ENCODE results near the gene GFRA1.
"Not testable (repeated sequence)": the region's sequence is repeated elsewhere in the genome, so short reads cannot be mapped to it uniquely, and the experiment has no call there.

The GFRA1 gene

DNA sequence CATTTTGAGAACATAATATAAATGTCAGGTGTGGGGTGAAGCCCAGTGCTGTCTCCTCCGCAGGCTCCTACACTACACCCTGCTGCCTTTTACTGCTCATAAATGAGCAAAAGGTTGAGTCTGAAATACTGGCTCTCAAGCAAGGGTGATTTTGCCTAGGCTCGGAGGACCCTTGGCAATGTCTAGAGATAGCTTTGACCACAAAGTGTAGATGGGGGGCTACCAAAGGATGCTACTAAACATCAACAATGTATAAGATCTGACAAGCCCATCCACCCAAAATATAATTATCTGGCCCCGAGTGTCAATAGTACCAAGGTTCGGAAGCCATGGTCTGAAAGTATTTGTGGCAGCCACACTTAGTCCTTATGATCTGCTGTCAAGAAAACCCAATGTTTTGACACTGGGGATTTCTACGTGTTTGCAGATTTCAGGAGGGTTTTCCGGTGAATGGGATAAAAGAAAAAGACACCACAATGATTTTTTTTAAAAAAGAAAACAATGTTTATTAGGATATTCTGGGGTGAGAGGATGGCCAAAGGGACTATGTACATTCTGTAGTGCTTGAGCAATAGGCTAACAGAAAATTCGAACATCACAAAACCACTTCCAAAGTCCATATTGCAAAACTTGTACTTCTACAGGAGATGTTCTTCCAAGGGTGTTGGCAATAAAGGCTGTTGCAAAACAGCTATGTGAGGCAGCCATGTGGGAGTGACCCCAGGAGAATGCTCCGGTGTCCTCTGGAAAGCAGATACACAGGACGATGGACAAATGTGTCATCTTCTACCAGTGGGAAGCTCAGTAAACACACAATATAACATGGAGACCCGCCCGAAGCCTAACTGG, 216.3 kb downstream of the GFRA1 start:
- no peak for DNase-seq

DNA sequence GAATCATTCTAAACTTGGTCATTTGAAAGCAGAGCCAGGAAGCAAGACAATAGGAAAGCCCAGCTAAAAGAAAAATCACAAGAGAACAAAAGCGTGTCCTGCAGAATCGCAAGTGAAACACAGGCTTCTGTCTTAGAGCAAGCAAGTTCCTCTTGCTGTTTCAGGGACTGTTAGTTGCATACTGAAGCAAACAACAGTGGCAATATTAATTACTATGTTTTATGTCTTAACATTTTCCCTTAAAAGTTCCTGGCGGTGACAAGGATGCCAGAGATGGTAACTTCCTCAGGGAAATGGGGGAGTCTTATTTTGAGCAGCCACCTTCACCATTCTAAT, 217.1 kb downstream of the GFRA1 start:
- DNase-seq: no peak

GRCh38 chr10:116055252-116055916, 217.6 kb downstream of the GFRA1 start:
- DNase-seq: no peak

- DNase-seq: no peak
These were observed 219.1 kb downstream of the GFRA1 start for GRCh38 chr10:116053910-116054309.

- DNase-seq: not testable (repeated sequence)
These were observed 219.8 kb downstream of the GFRA1 start for GRCh38 chr10:116053009-116053730.

- not testable (repeated sequence) for DNase-seq
These were observed 220.5 kb downstream of the GFRA1 start for GRCh38 chr10:116052522-116052921.

DNA sequence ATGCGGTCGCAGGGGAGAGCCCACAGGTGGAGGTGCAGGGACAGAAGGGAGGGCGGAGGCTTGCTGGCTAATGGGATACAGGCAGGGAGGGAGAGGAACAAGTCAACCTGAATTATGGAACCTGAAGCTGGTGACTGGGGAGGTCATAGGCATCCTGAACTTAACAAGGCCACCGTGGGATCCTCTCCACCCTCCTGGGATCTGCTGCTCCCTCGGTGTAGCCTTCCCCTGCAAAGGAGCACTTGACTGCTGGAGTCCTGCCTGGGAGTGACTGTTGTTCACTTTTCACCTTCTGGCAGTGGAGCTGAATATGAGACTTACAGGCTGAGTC, 223.1 kb downstream of the GFRA1 start:
- DNase-seq: no peak

- DNase-seq: no peak
These were observed 223.6 kb downstream of the GFRA1 start for GRCh38 chr10:116049158-116049973.

- DNase-seq: no peak
These were observed 227.3 kb downstream of the GFRA1 start for GRCh38 chr10:116045366-116046356.

GRCh38 chr10:116044801-116045248, 228.2 kb downstream of the GFRA1 start:
- DNase-seq: no peak

DNA sequence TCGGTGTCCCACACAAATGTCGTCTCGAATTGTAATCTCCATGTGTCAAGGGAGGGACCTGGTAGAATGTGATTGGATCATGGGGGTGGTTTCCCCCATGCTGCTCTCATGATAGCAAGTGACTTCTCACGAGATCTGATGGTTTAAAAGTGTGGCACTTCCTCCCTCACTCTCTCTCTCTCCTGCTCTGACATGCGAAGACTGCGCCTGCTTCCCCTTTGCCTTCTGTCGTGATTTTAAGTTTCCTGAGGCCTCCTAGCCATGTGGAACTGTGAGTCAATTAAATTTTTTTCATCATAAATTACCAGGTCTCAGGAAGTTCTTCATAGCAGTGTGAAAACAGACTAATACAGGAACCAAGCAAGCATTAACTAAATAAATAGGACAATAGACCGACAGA, 229.1 kb downstream of the GFRA1 start:
- DNase-seq: no peak

- no peak for DNase-seq
These were observed 229.7 kb downstream of the GFRA1 start for GRCh38 chr10:116043304-116043703.

GRCh38 chr10:116041948-116042347, 231.1 kb downstream of the GFRA1 start:
- DNase-seq: no peak

DNA sequence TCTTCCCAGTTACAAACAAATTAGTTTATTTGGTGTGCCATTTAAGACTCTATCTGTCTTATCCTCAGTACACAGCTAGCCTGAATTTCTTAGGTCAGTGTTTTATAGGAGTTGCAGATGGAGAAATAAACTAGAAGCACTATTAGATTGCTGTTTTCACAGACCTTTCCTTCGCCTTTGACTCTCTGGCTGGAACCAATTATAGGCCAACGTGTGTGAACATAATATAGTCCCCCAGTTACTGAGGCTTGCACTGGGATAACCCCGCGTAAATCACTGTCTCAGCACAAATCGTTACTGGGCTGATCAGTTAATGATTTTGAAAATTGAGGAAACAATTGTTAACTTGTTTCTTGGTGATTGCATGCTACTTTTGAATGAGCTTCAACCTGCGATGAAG, 233.4 kb downstream of the GFRA1 start:
- DNase-seq: no peak

DNA sequence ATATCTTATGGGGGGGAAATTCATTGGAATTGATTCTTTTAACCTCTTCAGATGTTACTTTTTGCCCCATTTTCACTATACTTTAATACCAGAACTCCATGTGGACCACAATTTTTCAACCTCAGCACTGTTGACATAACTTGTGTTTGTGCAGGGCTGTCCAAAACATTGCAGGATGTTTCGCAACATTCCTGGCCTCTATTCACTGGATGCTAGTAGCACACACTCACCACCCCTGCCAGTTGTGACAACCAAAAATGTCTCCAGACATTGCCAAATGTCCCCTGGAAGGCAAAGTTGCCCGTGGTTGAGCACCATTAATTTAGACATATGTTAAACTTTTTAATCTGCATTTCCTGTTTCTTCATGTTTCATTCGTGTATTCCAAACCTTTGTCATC, 234.7 kb downstream of the GFRA1 start:
- no peak for DNase-seq

DNA sequence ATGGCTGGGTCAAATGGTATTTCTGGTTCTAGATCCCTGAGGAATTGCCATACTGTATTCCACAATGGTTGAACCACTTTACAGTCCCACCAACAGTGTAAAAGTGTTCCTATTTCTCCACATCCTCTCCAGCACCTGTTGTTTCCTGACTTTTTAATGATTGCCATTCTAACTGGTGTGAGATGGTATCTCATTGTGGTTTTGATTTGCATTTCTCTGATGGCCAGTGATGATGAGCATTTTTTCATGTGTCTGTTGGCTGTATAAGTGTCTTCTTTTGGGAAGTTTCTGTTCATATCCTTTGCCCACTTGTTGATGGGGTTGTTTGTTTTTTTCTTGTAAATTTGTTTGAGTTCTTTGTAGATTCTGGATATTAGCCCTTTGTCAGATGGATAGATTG, 237.6 kb downstream of the GFRA1 start:
- DNase-seq: not testable (repeated sequence)

- DNase-seq: no peak
These were observed 242.4 kb downstream of the GFRA1 start for GRCh38 chr10:116030576-116030975.

DNA sequence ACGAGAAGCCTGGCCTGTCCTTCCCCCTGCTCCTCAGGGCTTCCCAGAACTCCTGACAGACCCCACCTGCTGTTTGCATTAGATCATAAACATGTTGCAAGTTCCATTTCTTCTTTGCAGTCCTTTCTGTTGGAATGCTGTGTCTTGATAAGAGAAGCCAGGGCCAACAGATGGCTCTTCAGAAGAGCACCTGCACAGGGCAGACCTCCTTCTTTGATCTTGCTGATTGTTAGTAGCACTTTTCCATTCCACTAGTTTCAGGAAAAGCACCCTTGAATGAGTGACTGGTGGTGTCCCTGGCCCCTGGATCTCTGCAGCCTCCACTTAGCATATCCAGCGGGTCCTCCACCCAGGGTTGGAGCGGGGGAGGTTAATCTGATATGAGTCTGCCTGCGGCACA, 243.2 kb downstream of the GFRA1 start:
- no peak for DNase-seq

DNA sequence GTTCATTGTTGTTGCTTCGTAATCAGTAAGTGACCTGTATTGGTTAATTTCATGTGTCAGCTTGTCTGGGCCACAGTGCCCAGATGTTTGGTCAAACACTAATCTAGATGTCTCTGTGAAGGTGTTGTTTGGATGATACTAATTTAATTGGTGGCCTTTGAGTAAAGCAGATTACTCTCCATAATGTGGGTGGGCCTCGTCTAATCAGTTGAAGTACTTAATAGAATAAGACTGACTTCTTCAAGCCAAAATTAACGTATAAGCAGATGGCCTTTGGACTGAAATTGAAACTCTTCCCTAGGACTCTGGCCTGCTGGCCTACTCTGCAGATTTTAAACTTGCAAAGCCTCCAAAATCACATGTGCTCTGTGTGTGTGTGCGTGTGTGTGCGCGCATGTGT, 245.7 kb downstream of the GFRA1 start:
- no peak for DNase-seq

- DNase-seq: no peak
These were observed 246.3 kb downstream of the GFRA1 start for GRCh38 chr10:116026725-116027124.

DNA sequence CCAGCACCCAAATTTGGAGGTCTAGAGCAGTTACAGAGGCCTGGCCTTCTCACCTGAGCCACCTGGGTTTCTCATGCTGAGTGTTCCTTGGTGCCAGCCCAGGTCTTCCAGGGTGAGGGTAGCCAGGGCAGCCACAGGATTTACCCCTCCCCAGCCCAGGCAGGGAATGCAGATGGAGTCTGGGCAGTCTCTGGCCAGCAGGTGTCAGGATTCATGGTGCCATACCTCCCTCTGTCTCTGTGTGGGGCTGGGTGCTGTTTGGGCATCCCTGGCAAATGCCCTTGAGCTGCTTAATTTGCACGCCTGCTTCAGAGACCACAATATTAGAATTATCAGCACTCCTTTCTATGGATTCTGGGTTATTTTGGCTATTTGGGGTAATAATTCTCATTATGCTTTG, 246.7 kb downstream of the GFRA1 start:
- DNase-seq: no peak

All from GOT3 (cell line).